Embryonic facial prominence (tissue), 1 donor: ENCODE data around the gene GCC1.
A peak's percentile ranks its signal among the peaks of the same experiment; 100 is the strongest.

Experiments used
- DNase-seq: peaks from one replicate; pipeline ENCODE4 v3.0.0-alpha.2; 2016; ENCODE audit errors: extremely low spot score

GCC1 gene

GRCh38 chr7:127585044-127585953 is at the start of gene GCC1:
GCC1 (minus strand) TSS chr7:127585596; CDS start chr7:127585182, 414 bp downstream.
- DNase-seq: peak; percentile 78

GRCh38 chr7:127632276-127632910 is 47.0 kb upstream of the GCC1 start:
- DNase-seq: no peak

GRCh38 chr7:127629268-127629854 is 44.0 kb upstream of the GCC1 start:
- no peak for DNase-seq

- no peak for DNase-seq
These were observed 43.0 kb upstream of the GCC1 start for GRCh38 chr7:127628445-127628844.

- DNase-seq: no peak
These were observed 39.9 kb upstream of the GCC1 start for GRCh38 chr7:127625331-127625730.

GRCh38 chr7:127620406-127621233 is 35.2 kb upstream of the GCC1 start:
- no peak for DNase-seq

- DNase-seq: no peak
These were observed 34.4 kb upstream of the GCC1 start for GRCh38 chr7:127619681-127620405.

GRCh38 chr7:127618775-127619174 is 33.4 kb upstream of the GCC1 start:
- no peak for DNase-seq

GRCh38 chr7:127618042-127618441 is 32.6 kb upstream of the GCC1 start, which contains the start of gene PAX4:
PAX4 (minus strand) TSS chr7:127618142; CDS start chr7:127615928, 2,214 bp downstream.
- DNase-seq: no peak

GRCh38 chr7:127616724-127617123 is 31.3 kb upstream of the GCC1 start:
- DNase-seq: no peak

- DNase-seq: no peak
These were observed 26.9 kb upstream of the GCC1 start for GRCh38 chr7:127612263-127612662.

GRCh38 chr7:127609297-127609696 is 23.9 kb upstream of the GCC1 start:
- DNase-seq: no peak

- DNase-seq: no peak
These were observed 23.1 kb upstream of the GCC1 start for GRCh38 chr7:127608446-127608845.

- no peak for DNase-seq
These were observed 15.5 kb upstream of the GCC1 start for GRCh38 chr7:127600885-127601284.

GRCh38 chr7:127598318-127598717 is 12.9 kb upstream of the GCC1 start:
- no peak for DNase-seq

- no peak for DNase-seq
These were observed 10.3 kb upstream of the GCC1 start for GRCh38 chr7:127595737-127596136.

GRCh38 chr7:127594490-127594889 is 9.1 kb upstream of the GCC1 start:
- no peak for DNase-seq

- no peak for DNase-seq
These were observed 7.2 kb upstream of the GCC1 start for GRCh38 chr7:127592550-127592949.

- no peak for DNase-seq
These were observed 6.2 kb upstream of the GCC1 start for GRCh38 chr7:127591591-127591990.

GRCh38 chr7:127591189-127591588 is 5.8 kb upstream of the GCC1 start:
- DNase-seq: no peak

GRCh38 chr7:127589896-127590295 is 4.5 kb upstream of the GCC1 start:
- DNase-seq: no peak
